Activated naive CD4-positive, alpha-beta T cell treated with anti-CD3 and anti-CD28 coated beads, Interleukin-2, amount 10 ng/mL, durations not matched to agents 7 days and 5 days (primary cell): ENCODE data around the gene PCDH1.

Experiments
- CTCF ChIA-PET: fragments of 350-600 bp; sonication (Branson Sonifier 250); formaldehyde crosslinking; loops from one replicate; lab custom pipeline; 2021; ENCODE audit warnings: antibody characterized with exemption; lab: Charles Lee
- DNase-seq: peaks from one replicate; pipeline ENCODE4 v3.0.0-alpha.2; 2020
- H3K27ac Mint-ChIP-seq: one replicate; pipeline ENCODE4 v1.8.0; 2021; ENCODE audit warnings: mild to moderate bottlenecking, moderate library complexity, mixed read lengths
- H3K27me3 Mint-ChIP-seq: one replicate; pipeline ENCODE4 v1.8.0; 2021; ENCODE audit warnings: mild to moderate bottlenecking, mixed read lengths
- H3K36me3 Mint-ChIP-seq: one replicate; pipeline ENCODE4 v1.8.0; 2021; ENCODE audit warnings: mixed read lengths
- H3K4me1 Mint-ChIP-seq: one replicate; pipeline ENCODE4 v1.8.0; 2021; ENCODE audit warnings: mixed read lengths
- H3K4me3 Mint-ChIP-seq: one replicate; pipeline ENCODE4 v1.8.0; 2021; ENCODE audit warnings: mild to moderate bottlenecking, moderate library complexity, mixed read lengths
- H3K9me3 Mint-ChIP-seq: one replicate; pipeline ENCODE4 v1.8.0; 2021; ENCODE audit warnings: mixed read lengths

PCDH1 gene

DNA sequence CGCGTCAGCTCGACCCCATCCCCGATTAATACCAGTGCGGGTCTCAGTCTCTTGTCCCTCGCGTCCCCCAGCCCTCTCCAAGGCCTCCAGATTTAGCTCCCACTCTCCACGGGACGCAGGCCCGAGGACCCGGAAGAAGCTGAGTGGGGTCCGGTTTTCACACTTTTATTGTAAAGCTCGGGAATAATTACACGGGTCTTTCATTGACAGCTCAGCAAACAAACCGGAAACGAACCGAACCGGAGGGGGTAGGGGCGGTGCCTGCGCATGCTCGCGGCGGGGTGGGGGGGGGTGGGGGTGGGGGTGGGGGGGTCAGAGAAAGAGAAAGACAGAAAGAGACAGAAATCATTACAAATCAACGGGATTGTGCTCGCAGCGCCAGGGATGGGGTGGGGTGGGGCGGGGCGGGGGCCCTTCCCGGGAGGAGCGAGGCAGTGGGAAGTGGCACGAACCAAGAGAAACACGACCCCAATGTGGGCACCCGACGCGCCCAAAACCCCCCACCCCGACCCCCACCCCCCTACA lies 27.9 kb downstream of the PCDH1 start:
- Mint-ChIP-seq H3K9me3 (no peaks in the 10 kb centered on the region), H3K4me1 (peaks cover 22% of the 10 kb centered on the region), H3K27ac (peak overlapping the region; percentile 90), H3K27me3 (peaks cover 66% of the 10 kb centered on the region), H3K4me3 (peak overlapping the region; percentile 85), H3K36me3 (peaks cover 1% of the 10 kb centered on the region)
- DNase-seq = peak; percentile 39
- CTCF ChIA-PET = interaction anchor here (1.2 to 1.3 kb wide), 2 partner anchors 29 to 158 kb away, joined by 3 to 5 read pairs; no protein-coding TSS in a partner anchor

- Mint-ChIP-seq H3K9me3 (no peaks in the 10 kb centered on the region), H3K27ac (peak overlapping the region; percentile 90), H3K4me3 (peak overlapping the region; percentile 85), H3K36me3 (peaks cover 1% of the 10 kb centered on the region), H3K4me1 (peaks cover 23% of the 10 kb centered on the region), H3K27me3 (peaks cover 72% of the 10 kb centered on the region)
- peak; percentile 84 for DNase-seq
- CTCF ChIA-PET = interaction anchor here (0.5 to 1.5 kb wide), 5 partner anchors 10 to 158 kb away, joined by 3 to 5 read pairs (median 3); no protein-coding TSS in a partner anchor
Observed at GRCh38 chr5:141849415-141850243, 28.6 kb downstream of the PCDH1 start.

DNA sequence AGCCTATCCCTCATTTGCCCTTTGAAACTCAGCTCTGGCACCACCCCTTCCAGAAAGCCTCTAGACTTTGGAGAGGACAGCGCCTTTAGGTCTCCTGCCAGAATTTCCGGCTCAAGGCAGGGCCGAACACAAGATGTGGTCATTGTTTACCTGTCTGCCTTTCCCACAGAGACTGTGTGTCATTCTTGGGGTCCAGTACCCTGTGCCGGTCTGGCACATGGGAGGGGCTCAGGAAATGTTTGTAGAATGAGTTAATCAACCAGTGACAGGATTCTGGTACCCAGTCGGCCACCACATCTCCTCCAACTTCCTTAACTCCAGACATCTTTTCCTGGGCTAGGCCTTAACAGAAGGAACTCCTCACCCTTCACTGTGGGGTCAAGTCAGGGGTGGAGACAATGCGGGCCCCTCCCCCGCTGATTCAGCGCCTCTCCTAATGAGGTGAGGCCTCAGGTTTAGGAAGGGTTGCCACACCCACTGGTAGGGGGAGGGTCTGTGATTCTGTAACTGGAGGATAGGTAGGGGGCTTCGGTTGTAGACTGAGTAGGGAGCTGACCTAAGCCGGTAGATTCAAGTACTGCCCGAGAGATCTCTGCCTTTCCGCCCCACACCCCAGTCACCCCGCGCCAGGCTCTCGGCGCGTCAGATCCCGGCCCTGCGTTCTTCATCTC lies 29.3 kb downstream of the PCDH1 start:
- Mint-ChIP-seq H3K4me1 (peaks cover 23% of the 10 kb centered on the region), H3K36me3 (peaks cover 1% of the 10 kb centered on the region), H3K27me3 (peaks cover 72% of the 10 kb centered on the region), H3K27ac (peak overlapping the region; percentile 90), H3K4me3 (peak overlapping the region; percentile 85), H3K9me3 (no peaks in the 10 kb centered on the region)
- CTCF ChIA-PET = interaction anchor here (0.5 to 1.5 kb wide), 4 partner anchors 9 to 128 kb away, joined by 3 read pairs; no protein-coding TSS in a partner anchor
- DNase-seq = peak; percentile 67

DNA sequence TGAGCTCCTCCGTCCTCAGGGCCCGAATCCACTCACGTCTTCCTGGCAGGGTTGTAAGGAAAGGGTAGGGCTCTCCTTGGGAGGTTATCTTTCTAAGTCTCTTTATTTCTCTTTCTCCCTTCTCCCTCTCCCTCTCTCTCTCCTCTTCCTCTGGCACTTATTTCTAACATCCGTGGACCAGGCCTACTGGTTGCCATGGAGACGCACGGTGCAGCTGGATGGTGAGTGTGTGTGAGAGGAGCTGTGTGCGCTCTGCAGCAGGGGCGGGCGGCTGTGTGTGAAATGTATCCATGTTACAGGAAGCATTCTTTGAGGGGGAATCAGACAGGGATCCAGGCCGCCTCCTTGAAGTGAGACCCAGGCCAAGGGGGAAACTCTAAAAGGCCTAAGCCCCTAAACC lies 32.2 kb downstream of the PCDH1 start:
- H3K27me3 Mint-ChIP-seq = peaks cover 82% of the 10 kb centered on the region

DNA sequence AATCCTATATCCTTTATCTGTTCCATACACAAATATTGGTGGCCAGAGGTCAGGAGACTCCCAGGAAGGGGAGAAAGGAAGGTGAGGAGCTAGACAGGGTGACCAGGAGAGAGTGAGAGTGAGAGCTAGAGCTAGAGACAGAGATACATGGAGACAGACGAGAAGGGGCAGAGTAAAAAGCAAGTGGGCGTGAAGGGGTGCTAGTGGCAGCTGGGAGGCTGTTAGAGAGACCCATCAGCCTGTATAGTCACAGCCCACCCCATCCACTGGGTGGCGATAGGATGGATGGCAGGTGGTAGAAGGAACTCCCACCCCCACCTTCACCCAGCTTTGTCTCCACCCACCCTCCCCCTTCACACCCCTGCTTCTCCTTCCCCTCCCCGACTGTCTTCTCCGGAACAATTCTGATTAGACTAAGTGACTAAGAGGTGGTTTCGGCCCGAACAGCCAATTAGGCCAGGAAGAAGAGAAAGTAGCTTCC lies 32.8 kb downstream of the PCDH1 start:
- H3K36me3 Mint-ChIP-seq = peaks cover 1% of the 10 kb centered on the region
- H3K27ac Mint-ChIP-seq = no peak overlapping the region
- H3K27me3 Mint-ChIP-seq = peaks cover 83% of the 10 kb centered on the region
- no peaks in the 10 kb centered on the region for H3K9me3 Mint-ChIP-seq
- no peak overlapping the region for H3K4me3 Mint-ChIP-seq
- CTCF ChIA-PET = interaction anchor here (1.0 to 2.0 kb wide), 3 partner anchors 9 to 116 kb away, joined by 3 to 7 read pairs (median 4); no protein-coding TSS in a partner anchor
- DNase-seq = no peak
- H3K4me1 Mint-ChIP-seq = peaks cover 23% of the 10 kb centered on the region

More for the DNA sequence above, 32.2 kb downstream of the PCDH1 start:
- Mint-ChIP-seq H3K4me3 (no peak overlapping the region), H3K9me3 (no peaks in the 10 kb centered on the region), H3K4me1 (peaks cover 23% of the 10 kb centered on the region), H3K27ac (no peak overlapping the region), H3K36me3 (peaks cover 1% of the 10 kb centered on the region)
- no peak for DNase-seq
- CTCF ChIA-PET = interaction anchor here (1.0 to 2.0 kb wide), 3 partner anchors 9 to 115 kb away, joined by 3 to 7 read pairs (median 4); no protein-coding TSS in a partner anchor

DNA sequence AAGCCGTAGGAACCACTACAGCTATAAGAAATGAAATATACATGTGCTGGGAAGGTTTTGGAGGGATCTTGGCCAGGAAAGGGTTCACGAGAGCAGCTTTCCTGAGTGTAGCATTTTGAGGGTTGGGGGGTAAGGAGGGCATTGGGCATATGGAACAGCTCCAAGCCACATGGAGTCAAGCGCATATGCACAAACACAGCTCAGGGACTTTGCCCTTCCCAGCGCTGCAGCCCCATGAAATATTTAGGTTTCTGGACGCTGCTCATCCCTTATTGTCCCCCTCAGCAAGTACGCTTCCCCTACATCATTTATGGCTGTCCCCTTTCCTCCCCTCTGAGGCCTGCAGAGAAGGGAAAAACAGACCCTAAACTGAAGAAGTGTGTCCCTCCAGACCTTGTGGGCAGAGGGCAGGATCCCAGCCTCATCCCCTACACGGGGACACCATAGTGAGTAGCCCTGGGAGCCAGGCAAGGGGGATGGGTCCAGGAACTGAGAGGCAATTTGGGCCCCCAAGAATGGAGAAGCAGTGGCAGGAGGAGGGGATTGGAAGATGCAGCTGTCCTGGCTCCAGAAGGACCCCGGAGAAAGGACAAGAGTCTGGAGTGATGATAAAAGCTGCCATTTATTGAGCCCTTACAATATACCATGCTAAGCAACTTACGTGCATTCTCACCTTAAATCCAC lies 33.7 kb downstream of the PCDH1 start:
- CTCF ChIA-PET = no interaction called here
- no peaks in the 10 kb centered on the region for H3K9me3 Mint-ChIP-seq

DNA sequence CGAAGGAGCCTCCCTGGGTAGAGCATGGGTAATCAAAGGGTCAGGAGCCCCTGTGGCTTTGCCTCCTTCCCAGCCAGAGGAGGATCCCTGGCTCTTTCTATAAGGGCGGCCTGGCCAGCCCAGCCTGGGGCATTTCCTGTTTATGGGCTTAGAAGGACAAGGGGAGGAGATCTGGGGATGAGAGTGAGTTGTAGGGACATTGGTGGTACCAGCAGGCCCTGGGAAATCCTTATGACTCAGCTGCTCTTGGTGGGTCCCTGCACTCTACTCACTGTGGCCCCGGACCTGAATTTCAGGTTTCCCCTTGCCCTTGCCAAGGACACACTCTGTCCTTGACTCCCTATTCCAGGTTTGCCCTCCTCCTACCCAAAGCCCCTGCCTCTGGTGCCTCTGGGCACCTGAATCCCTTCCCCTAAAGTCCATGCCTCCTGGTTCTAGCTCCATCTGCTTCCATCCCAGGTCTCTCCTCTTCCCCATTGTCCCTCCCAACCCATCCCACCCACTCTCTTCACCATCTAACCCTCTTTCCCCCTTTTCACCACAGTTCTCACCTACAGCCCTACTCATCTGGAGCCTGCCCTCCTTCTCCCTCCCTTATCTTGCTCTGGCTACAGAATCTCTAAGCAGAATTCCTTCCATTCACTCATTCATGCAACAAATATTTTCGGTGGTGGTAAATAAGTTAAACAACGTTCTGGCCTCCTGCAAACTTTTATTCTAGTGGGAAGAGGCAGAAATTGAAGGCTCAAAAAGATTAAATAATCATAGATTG lies 34.9 kb downstream of the PCDH1 start:
- no peak overlapping the region for H3K27ac Mint-ChIP-seq
- DNase-seq = no peak
- H3K27me3 Mint-ChIP-seq = peaks cover 83% of the 10 kb centered on the region
- CTCF ChIA-PET = interaction anchor here (1.2 kb wide), 1 partner anchor 31 kb away, joined by 3 read pairs; no protein-coding TSS in a partner anchor
- no peaks in the 10 kb centered on the region for H3K9me3 Mint-ChIP-seq
- no peaks in the 10 kb centered on the region for H3K36me3 Mint-ChIP-seq
- H3K4me3 Mint-ChIP-seq = no peak overlapping the region
- H3K4me1 Mint-ChIP-seq = peaks cover 13% of the 10 kb centered on the region

More for the DNA sequence above, 33.7 kb downstream of the PCDH1 start:
- peaks cover 82% of the 10 kb centered on the region for H3K27me3 Mint-ChIP-seq
- peaks cover 1% of the 10 kb centered on the region for H3K36me3 Mint-ChIP-seq
- peaks cover 18% of the 10 kb centered on the region for H3K4me1 Mint-ChIP-seq
- DNase-seq = no peak
- no peak overlapping the region for H3K27ac Mint-ChIP-seq
- no peak overlapping the region for H3K4me3 Mint-ChIP-seq

DNA sequence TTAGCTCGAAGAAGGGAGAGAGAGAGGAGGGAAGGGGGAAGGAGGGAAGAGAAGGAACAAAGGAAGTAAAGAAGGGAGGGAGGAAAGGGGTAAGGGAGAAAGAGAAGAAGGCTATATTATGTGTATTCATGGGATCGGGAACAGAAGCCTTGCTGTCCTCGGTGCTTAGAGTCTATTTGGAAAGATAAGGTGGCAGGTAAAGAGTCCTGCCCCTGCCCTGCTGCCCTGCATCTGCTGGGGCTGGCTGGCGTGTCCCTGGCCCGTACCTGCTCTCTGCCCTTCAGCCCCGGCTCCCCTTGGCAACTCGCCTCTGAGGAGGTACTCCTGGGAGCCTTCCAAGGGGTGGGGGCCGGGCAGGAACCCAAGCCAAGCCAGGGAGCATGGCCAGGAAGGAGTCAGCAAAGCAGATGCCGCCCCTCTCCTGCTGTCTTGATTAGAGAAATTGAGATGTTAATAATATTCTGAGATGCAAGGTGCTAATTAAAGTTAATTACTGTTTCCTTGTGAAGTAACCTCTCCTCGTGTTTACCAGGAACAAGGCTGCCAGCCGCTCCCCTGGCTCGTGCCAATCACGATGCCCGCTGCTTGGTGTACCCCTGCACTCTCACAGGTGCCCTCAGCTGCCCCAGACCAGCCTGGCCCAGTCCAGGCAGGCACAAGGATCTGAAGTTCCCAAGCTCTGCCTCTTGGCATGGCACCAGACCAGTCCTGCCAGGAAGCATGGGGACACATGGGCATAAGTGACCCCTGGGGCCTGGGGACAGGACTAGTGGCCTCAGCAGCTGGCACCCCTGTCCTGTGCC lies 36.6 kb downstream of the PCDH1 start:
- no peak overlapping the region for H3K27ac Mint-ChIP-seq
- peaks cover 7% of the 10 kb centered on the region for H3K4me1 Mint-ChIP-seq
- H3K36me3 Mint-ChIP-seq = no peaks in the 10 kb centered on the region
- H3K9me3 Mint-ChIP-seq = no peaks in the 10 kb centered on the region
- H3K27me3 Mint-ChIP-seq = peaks cover 78% of the 10 kb centered on the region
- no peak overlapping the region for H3K4me3 Mint-ChIP-seq
- no peak for DNase-seq
- CTCF ChIA-PET = no interaction called here

- DNase-seq = no peak
- Mint-ChIP-seq H3K36me3 (no peaks in the 10 kb centered on the region), H3K4me3 (no peak overlapping the region), H3K4me1 (peaks cover 14% of the 10 kb centered on the region), H3K27ac (no peak overlapping the region), H3K9me3 (no peaks in the 10 kb centered on the region), H3K27me3 (peaks cover 78% of the 10 kb centered on the region)
- CTCF ChIA-PET = no interaction called here
Observed at GRCh38 chr5:141840826-141841360, 37.3 kb downstream of the PCDH1 start.

DNA sequence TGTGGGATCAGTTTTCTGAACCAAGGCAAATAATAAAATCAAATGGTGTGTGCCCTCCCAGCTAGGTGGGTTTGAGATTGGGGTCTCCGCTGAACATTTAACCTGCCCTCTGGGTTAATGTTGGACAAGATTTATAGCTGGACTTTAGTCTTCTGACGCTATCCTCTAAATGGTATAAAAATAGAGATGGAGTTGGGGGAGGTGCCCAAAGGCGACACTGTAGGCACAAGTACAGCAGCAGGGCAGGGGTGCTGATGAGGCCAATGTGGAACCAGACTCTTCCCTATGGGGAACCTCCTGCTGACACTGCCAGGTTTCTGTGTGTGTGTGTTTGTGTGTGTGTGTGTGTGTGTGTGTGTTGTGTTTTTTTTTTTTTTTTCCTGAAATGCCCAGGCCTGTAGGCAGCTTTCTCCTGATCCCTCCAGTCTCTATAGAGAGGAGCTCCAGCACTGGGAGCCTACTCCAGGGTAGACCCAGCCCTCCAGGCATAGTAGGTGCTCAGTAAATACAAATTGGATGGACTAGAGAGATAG lies 37.9 kb downstream of the PCDH1 start:
- H3K4me3 Mint-ChIP-seq = no peak overlapping the region
- CTCF ChIA-PET = interaction anchor here (0.9 kb wide), 1 partner anchor 9 kb away, joined by 3 read pairs; no protein-coding TSS in a partner anchor
- no peak overlapping the region for H3K27ac Mint-ChIP-seq

DNA sequence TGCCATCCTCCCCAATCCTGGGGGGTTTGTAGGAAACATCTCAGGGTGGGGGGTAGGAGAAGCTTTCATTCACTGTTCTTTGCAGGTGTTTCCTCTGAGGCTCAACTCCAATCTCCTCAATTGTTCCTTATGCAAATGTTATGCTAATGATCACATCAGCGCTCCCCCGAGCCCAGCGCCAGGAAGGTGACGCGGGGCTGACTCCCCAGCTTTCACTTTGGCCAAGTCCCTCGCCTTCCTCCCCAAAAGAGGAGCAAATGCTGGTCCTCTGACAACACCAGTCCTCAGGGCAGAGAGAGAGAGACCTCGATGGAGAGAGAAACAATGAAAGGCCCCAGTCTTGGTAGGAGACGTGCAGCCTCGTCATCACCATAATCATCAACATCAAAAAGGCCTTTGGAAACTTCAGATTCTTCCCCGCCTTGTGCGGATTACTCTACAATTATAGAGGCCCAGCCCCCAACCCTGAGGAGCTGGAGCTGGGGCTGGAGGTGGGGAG lies 39.1 kb downstream of the PCDH1 start:
- no peaks in the 10 kb centered on the region for H3K9me3 Mint-ChIP-seq
- no peak for DNase-seq
- H3K4me1 Mint-ChIP-seq = peaks cover 15% of the 10 kb centered on the region
- H3K27ac Mint-ChIP-seq = no peak overlapping the region
- no peaks in the 10 kb centered on the region for H3K36me3 Mint-ChIP-seq
- peaks cover 78% of the 10 kb centered on the region for H3K27me3 Mint-ChIP-seq
- no peak overlapping the region for H3K4me3 Mint-ChIP-seq
- CTCF ChIA-PET = interaction anchor here (1.2 to 1.9 kb wide), 3 partner anchors 19 to 174 kb away, joined by 3 to 5 read pairs (median 3); no protein-coding TSS in a partner anchor

More for the DNA sequence above, 37.9 kb downstream of the PCDH1 start:
- Mint-ChIP-seq H3K27me3 (peaks cover 80% of the 10 kb centered on the region), H3K36me3 (no peaks in the 10 kb centered on the region), H3K4me1 (peaks cover 17% of the 10 kb centered on the region), H3K9me3 (no peaks in the 10 kb centered on the region)
- DNase-seq = no peak
